Raji (cell line): ENCODE measurements around the gene GNG2.

Source experiments
- POLR2A ChIP-seq: IDR thresholded peaks from 2 replicates; pipeline ENCODE4 v1.6.1; 2011; ENCODE audit warnings: low read depth, low read length, control low read depth; ENCODE audit not compliant: insufficient read depth

GNG2 gene

DNA sequence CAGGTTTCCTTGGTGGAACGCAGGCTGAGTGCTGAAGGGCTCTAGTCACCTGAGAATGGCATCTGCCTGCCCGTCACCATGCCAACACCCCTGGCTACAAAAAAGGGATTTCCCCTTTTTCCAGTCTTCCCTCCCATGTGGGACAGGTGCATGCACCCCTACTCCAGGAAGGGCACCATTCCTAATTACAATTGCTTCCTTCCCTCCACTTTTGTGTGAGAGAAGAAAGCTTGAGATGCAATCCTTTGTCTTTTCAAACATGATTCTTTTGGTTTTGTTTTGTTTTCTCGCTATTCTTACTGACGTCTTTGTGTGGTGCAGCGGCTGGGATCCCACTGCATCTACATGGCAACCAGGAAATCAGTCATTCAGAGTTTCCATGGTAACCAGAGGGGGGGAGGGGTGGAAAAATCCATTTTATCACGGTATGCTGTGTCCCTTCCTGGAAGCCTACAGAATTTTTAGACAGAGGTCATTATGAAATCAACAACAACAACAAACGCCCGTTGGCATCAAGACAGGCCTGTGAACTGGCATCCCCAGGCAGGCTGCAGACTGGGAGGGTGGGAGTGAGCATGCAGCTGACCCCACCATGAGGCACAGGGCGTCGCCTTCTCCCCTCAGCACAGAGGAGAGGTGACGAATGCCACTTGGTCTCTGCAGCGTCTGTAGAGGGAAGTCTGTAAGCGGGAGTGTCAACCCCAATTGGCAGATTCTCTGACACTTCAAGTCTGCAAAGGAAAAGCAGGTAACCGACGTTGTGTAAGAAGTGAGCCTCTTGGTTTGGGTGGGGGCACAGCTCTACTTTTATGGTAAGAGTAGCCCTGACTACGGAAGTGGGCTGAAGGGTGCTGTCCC is 13.6 kb upstream of the GNG2 start:
- TF ChIP-seq POLR2A = peak; percentile 76

DNA sequence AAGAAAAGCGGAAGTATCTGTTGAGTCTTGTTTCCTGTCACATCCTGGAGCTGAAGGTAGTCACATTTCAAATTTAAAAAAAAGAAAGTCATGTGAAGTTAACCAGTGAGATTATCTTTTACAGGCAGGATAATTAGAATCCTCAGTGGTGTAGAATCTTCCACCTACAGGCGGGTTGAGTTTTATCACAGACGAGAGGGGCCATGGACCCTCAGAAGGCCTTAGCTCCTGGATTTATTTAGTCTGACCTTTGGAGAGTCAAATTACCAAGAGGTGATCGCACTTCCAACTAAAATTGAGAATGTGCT is 13.0 kb upstream of the GNG2 start:
- no peak for TF ChIP-seq POLR2A

- TF ChIP-seq POLR2A = no peak
These were observed 12.3 kb upstream of the GNG2 start for GRCh38 chr14:51848120-51848519.

- TF ChIP-seq POLR2A = no peak
These were observed 11.3 kb upstream of the GNG2 start for GRCh38 chr14:51849097-51849496.

- TF ChIP-seq POLR2A = no peak
These were observed 9.8 kb upstream of the GNG2 start for GRCh38 chr14:51850651-51851050.

- TF ChIP-seq POLR2A = no peak
These were observed 7.9 kb upstream of the GNG2 start for GRCh38 chr14:51852541-51852940.

DNA sequence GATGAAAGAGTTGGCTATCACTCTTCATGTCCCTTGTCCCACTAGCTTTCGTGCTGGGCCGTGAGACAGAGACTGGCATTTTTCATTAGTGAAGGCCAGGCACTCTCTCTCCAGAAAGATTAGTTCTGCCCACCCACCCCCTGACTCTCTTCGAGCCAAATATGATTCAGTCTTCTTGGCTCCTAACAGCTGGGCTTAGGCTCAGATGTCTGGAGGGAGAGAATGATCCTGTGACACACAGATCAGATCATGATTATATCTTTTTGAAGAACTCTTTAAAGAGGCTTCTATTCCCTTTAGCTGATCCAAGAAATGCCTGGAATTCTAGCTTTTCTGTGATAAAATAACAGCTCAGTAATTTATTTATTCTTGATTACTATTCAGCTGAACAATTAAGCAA is 5.2 kb upstream of the GNG2 start:
- TF ChIP-seq POLR2A = no peak

DNA sequence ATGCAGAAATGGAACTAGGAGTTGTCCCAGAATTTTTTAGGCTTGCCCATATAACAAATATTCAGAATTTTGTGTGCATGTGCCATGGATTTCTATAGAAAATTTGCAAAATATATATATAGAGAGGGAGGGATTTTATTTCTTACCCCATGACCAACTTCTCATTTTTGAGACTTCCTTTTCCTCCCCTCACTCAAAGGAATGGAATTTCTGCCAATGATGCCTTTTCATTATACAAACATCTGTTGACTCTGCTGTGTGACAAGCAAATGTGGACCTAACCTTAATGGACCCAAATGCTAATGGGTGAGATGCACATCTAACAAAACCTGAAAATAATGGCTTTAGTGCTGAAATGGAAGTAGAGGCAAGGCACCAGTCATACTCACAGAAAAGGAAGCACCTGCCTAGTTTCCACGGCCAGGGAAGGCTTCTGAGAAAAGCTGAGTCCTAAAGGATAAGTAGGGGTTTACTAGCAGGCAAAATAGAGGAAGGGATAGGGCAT is 3.6 kb upstream of the GNG2 start:
- no peak for TF ChIP-seq POLR2A

GRCh38 chr14:51859131-51859530 is 1.3 kb upstream of the GNG2 start:
- no peak for TF ChIP-seq POLR2A

GRCh38 chr14:51860825-51861499 is 550 bp downstream of the GNG2 start:
- TF ChIP-seq POLR2A = no peak

DNA sequence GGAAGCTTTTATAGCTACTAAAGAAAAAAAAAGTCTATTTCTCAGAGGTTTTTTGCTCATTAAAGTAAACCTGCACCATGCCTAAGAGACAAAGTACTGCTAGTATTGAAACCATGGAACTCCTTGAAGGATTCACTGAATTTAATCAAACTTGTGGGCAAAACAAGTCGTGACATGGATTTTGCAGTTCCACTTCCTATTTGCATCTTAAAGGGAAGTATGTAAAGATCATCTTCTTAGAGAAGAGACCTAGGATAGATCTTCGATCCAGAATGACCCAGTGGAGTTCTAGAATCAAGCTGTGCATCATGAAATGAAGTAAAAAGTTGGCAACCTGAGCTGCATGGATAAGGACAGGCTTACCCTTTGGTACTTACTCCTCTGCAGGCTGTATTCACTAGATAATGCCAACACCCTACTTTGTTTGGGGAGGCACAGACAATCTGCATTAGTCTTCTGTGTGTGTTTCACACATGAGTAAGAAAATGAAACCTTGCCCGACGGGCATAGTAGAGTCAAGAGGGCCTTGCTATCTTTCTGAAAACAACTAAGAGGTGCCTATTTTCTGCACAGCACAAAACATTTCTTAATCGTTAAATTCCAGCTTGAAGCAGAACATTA is 1.9 kb downstream of the GNG2 start:
- TF ChIP-seq POLR2A = no peak

- no peak for TF ChIP-seq POLR2A
These were observed 2.4 kb downstream of the GNG2 start for GRCh38 chr14:51862860-51863259.

GRCh38 chr14:51865953-51866747 is 5.7 kb downstream of the GNG2 start:
- TF ChIP-seq POLR2A = no peak

DNA sequence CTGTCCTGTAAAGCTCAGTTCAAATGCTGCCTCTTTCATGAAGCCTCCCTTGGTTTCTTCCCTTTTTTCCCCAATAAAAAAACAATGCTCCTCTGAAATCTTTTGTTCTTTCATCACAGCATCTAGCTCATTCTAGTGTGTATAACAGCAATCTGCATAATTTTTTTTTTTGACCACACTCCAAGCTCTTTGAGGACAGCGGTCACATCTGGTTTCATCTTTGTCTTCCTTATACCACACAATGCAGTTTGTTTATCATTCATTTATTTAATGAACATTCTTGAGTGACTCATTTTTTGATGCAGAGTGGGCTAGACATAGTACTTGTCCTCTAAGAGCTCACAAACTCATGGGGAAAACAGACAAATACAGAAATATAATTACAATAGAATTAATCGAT is 7.3 kb downstream of the GNG2 start:
- no peak for TF ChIP-seq POLR2A

DNA sequence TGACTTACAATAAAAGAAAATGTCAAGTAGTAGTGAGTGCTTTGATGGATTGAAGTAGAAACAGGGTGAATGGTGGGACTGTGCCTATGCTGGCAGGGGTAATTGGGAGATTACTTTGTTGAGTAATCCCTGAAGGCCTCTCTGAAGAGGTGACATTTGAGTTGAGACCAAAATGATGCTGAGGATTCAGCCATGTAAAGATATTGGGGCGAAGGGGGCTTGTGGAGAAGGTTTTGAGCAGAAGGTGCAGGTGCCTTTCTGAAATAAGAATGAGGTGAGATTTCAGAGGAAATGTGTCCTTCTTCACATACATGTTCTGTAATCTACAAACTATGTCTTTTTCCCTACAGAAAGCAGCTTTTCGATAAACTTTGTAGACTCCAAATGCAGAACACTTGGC is 8.0 kb downstream of the GNG2 start:
- TF ChIP-seq POLR2A = no peak
